ENCODE results near the gene PRKCB.

DNA sequence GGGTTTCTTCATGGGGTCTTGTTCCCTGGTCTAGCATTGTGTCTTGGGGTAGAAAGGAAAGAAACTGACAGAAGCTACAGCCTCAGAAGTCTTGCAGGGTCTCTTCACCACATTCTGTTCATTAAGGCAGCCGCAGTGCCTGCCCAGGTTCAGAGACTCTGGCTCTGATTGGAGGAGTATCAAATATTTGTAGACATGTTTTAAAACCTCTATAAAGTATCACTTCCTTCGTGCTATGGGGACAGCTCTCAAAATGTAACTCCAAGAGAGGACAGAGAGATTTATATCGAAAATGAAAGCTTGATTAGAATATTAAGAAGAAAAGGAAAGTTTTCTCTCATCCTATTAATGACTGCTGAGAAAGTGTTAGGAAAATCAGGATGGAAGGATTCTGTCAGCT lies 313.3 kb downstream of the PRKCB start:
- TF ChIP-seq POLR2A (IDR thresholded peaks at IDR 0.05; ENCODE audit: low read length) = no peak
- TF ChIP-seq GATA1 (IDR thresholded peaks at IDR 0.05; ENCODE audit: low read depth, low read length) = no peak
